ENCODE results near the gene GCC1.

GRCh38 chr7:127566242-127566641, 19.2 kb downstream of the GCC1 start:
- no peak for TF ChIP-seq CTCF (conservative IDR thresholded peaks at IDR 0.05)
- TF ChIP-seq EZH2 (IDR thresholded peaks at IDR 0.05; ENCODE audit: low read depth) = no peak

Measured in PC-9 (cell line).